OCI-M2 (cell line): ENCODE measurements around the gene BRD7.

ENCODE experiments used
- DNase-seq: peaks from one replicate; lab custom pipeline; 2025; ENCODE audit not compliant: unreplicated experiment; lab: John Stamatoyannopoulos, UW

The BRD7 gene

DNA sequence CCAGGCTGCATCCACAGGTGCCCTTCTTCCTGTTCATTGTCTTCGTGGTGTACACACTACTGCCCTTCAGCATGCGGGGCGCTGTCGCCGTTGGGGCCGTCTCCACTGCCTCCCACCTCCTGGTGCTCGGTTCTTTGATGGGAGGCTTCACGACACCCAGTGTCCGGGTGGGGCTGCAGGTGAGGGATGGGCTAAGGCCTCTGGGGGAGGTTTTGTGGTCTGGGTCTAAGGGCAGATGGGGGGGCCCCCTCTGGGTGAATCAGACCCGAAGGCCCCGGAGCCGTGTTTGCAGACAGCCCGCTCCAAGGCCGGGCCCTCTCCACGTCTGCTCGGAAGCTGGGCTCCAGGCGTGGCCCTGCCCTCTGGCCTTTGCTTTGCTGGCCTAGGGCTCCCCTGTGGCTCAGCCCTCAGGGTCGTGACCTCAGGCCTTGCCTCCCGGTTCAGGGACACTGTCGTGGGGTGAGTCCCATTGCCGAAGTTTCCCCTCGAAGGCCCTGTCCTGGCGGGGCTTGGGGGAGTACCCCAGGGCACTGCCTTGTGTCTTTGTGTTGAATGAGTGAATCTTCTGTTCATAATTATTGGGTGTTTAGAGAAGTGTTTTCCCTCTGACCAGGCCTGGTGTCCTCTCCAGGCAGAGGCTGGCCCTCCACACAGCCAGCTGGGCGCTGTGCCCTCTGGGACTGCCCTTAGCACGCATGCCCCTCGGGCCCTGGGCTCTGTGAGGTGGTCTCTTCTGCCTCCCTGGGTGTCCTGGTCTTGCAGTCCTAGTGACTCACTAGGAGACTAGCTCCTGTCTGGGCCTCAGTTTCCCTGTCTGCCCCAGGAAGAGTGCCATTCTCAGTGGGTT lies 76.8 kb downstream of the BRD7 start:
- no peak for DNase-seq

DNA sequence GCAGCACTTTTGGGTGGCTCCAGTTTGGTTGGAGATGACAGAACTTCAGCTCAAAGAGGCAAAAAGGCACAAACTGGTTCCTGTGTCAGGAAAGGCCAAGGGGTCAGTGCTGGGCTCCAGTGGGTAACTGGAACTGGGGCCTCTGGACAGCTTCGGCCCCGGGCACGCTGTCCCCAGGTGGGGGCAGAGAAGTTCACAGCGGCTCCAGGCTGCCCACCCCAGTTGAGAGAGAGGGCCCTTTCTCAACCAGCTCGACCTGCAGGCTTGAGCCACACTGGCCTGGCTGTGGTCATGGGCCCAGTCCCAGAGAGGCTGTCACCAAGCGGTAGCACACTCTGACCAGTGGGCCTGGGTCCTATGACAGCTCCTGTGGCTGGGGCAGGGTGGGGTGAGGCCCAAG lies 77.9 kb downstream of the BRD7 start:
- no peak for DNase-seq

DNA sequence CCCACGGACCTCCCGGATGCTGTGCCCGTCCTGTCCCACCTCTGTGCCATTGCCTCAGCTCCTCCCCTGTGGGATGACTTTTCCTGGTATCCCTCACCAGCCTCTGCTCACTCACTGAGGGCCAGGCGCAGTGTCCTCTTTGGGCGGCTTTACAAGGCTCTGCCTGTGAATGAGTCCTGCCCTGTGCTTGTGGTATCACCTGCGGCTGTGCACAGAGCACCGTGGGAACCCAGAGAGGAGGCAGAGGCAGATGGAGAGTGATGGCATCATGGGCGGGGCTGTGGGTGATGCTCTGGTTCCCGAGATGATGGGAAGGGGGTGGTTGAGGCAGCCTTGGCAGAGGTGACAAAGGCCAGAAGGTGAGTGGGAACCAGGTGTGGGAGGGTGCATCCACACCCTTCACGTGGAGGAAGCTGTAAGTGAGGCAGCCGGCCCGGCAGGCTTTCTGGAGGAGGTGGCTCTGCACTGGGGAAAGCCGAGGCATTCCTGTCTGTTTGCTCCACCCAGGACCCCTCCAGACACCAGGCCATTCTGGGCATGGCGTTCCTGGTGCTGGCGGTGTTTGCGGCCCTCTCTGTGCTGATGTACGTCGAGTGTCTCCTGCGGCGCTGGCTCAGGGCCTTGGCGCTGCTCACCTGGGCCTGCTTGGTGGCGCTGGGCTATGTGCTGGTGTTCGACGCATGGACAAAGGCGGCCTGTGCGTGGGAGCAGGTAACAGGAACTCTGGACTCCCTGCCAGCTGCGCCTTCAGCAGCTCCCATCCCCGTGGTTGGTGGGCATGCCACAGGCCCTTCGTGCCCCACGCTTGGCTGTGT lies 78.6 kb downstream of the BRD7 start:
- DNase-seq, result no peak

DNA sequence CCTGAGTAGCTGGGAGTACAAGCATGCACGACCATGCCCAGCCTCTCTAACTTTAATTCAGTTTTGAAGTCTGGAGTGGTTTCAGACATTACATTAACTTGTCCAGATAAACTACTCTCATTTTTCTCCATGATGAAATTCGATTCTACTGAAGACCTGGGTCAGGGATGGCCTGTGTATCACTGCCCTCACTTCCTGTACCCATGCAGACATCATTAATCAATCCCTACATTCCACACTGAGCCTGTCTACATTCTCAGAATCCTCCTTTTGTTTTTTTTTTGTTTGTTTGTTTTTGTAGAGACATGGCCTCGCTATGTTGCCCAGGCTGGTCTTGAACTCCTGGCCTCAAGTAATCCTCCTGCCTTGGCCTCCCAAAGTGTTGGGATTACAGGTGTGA lies 79.9 kb downstream of the BRD7 start:
- no peak for DNase-seq

DNA sequence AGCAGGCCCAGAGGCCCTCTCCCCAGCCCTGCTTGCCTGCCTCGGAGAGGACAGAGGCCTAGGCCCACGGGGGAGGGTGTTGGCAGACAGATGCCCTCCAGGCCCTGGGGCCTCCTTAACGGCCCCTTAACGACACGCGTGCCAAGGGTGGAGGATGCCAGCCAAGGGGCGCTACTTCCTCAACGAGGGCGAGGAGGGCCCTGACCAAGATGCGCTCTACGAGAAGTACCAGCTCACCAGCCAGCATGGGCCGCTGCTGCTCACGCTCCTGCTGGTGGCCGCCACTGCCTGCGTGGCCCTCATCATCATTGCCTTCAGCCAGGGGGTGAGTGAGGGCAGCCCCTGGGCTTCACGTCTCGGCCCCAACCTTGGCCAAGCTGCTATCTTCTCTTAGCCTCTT lies 80.8 kb downstream of the BRD7 start:
- no peak for DNase-seq

DNA sequence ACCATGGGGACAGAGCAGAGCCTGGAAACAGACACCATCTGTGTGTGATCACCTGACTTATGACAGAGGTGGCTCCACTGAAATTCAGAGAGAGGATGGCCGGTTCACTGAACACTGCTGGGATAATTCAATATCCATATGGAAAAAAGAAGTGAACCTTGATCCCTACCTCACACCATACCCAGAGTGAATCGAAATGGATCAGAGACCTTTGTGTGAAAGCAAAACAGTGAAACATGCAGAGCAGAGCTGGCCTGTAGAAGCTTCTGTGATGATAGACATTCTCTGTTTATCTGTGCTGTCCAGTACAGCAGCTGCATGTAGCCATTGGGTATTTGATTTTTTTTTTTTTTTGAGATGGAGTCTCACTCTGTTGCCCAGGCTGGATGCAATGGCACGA lies 82.1 kb downstream of the BRD7 start:
- no peak for DNase-seq

DNA sequence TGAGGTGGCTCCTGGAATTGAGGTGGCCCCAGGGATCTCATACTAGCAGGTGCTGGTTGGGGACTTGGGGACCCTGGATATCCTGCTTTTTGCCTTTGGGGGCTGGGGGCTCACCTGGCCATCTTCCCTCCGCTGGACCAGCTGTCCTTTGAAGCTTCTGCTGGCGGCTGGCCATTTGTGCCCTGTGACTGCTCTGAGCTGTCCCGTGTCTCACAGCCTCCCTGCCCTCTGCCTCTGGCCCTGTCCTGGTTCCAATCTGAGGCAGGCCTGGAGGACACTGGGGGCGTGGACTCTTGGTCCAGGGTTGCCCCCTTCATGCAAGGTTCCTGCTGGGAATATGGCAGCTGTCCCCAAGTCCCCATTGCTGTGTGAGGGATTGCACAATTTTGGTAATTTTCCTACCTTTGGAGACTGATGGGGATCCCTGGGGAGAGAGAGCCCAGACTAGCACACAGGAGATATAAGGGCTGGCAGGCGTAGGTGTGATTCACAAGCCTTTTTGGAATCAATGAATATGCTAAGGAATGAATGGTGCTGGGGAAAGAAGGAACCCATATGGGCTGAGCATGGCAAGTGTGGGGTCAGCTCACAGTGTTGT lies 83.3 kb downstream of the BRD7 start:
- no peak for DNase-seq

DNA sequence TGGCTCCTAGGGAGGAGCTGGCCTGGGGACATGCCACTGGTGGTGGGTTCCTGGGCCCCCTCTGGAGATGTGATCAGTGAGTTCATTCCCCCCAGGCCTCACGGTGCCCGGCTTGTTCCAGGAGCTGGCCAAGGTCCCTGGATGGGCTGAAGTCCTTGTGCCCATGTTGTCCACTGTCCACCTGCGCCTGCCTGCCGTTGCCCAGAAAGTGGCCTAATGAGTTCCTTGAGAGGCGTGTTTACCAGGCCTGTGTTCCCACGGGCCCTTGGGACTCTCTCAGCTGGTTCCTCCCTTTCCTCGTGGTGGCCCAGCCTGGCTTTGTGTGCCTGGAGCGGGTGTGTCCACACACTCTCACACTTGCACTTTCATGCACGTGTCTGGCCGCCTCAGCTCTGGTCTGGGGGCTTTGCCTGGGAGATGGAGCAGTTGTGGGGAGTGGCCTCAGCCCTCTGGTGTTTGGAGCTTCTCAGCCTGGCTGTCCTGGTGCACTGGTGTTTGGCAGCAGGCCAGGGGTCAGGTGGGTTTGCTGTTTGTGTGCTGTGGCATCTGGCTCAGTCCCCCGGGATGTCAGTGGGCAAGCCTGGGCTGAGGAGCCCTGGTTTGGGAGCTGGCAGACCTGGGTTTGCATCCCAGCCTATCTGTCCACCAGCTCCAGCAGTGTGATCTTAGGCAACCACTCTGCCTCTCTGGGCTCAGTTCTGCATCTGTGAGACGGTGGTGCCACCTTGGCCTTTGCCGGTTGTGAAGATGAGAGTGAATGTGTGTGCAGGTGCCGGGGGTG lies 84.5 kb downstream of the BRD7 start:
- no peak for DNase-seq

DNA sequence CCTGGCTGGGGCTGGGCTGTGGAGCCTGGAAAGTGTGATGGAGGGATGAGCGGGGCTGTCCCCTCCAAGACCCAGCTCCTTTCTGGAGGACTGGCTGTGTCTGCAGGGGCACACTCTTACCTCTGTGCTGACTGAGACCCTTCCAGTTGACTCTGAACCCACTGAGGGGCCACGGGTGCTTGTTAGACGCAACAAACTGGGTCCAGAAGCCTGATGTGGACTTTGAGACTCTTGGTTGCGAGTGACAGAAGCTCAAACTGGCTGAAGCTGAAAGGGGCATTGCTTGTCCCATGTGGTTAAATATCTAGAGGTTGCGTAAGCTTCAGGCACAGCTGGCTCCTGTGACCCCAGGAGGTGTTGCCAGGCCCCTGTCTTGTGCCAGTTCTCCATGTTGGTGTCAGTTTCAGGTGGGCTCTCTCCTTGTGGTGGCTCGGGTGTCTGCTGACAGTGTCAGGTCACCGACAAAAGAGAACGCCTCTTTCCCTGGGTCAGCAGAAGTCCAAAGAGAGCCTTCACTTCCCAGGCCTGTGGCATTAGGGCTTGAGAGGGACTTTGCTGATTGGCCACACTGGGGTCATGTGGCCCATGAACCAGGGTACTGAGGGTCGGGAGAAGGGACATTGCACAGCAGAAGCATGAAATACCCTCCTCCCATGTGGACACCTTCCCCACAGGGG lies 85.7 kb downstream of the BRD7 start:
- no peak for DNase-seq

DNA sequence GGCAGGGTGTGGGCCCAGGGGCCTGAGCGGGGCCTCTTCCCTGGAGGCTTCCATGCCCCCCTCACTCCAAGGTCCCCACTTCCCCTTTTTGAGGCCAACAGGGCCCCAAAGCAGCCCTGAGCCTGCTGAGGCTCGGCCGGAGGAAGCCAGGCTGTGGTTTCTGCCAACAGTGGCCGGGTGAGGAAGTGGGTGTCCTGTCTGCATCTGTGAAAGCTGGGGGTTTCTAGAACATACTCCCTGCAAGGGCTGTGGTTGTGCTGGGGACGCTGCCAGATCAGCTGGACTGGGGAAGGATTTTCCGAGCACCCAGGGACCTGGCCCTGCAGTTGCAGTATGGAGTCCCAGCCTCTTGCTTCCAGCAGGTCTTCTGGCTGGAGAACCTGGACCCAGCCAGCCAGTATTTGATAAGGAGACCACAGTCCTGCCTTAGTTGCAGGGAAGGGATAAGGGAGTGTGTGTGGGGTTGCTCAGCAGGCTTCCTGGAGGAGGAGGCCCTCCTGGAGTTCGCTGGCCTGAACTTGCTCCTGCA lies 86.7 kb downstream of the BRD7 start:
- no peak for DNase-seq

DNA sequence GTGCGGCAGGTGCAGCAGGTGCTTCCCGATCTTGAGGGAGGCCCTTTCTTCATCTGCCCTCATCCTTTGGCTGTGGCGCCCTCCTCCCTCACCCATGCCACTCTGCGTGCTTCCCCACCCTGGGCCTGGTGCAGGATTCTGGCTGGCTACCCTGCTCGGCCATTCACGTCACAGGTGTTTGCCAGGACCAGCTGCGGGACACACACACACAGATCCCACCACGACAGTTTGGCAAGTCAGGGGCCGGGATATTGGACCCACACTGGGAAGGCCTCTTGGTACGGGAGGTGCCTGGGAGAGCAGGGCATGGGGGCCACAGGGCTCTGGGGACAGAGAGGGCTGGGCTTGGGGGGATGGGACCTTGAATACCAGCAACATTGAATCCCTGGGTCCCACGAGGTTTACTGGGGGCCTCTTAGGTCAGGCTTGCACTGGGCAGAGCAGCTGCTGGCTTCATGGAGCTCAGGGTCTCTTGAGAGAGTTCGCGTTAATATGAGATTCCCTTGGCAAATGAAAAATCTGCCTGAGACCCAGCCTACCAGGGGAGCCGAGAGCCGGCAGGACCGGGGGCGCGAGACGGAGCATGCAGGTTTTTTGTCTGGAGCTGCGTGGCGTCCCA lies 87.3 kb downstream of the BRD7 start:
- no peak for DNase-seq

DNA sequence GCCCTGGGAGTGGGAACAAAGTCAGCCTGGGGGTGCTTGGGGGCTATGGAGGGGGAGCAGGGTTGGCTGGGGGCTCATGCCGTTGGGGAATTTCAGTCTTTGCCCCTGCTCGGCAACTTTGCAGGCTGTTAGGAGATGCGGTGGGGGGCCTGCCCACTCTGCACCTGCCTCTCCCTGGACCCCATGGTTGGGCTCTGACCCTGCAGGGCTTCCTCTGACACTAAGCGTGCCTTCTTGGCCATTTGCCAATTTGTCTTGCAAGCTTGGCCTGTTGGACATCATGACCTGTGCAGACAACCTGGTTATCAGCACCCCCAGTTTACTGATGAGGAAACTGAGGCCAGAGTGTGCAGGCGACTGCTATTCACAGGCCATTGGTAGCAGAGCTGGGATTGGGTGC lies 87.9 kb downstream of the BRD7 start:
- DNase-seq, result no peak

DNA sequence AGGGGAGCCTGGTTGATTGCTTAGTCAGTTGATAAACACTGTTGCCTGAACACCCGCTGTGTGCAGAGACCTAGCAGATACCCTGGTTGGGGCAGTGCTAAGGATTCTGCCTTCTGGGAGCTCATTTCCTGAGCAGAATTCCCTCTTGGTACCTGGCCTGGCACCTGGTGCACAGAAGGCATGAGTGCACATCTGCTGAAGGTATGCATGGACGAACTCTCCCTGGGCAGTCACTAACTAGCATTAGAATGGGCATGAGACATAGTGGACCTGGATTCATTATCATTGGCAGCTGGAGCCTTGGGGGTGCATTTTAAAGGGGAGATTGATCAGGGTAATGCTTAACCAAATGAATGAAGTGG lies 89.3 kb downstream of the BRD7 start:
- no peak for DNase-seq

DNA sequence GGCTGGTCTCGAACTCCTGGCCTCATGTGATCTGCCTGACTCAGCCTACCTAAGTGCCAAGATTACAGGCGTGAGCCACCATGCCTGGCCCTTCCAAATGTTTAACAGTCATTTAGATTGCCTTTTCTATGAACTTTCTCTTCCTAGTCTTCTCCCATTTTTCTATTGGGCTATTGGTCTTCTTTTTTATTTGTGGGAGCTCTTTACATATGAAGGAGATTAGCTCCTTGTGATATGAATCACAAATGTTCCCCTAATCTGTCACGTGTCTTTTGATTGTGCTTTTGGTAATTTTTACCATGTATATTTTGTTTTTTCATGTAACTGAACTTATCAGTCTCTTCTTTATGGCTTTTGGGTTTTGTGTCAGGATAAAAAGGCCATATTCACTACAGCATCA lies 90.5 kb downstream of the BRD7 start:
- DNase-seq, result no peak

DNA sequence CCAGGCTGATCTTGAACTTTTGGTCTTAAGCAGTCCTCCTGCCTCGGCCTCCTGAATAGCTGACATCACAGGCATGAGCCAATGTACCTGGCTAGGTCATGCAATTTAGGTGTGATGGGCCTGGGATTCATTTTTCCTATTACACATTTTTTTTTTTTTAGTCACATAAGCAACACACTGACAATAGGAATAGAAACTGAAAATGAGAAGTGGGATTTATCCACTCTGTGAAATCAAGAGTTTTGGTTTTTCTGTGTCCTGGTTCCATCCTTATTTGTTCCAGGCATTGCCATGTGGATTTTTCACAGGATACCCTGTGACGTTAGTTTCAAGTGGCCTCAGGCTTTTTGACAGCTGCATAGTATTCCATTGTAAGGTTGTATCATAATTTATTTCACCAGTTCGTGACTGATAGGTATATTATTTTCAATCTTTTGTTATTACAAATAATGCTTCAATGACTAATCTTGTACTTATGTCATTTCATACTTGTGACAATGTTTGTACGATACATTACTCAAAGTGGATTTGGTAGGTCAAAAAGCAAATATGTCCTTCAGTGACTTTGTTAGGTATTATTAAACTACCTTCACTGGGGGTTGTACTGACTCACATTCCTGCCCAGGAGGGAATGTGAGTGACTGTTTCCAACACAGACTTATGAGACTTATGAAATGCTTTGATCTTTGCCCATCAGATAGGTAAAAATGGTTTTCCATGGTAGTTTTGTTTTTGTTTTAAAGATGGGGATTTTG lies 91.8 kb downstream of the BRD7 start:
- no peak for DNase-seq

DNA sequence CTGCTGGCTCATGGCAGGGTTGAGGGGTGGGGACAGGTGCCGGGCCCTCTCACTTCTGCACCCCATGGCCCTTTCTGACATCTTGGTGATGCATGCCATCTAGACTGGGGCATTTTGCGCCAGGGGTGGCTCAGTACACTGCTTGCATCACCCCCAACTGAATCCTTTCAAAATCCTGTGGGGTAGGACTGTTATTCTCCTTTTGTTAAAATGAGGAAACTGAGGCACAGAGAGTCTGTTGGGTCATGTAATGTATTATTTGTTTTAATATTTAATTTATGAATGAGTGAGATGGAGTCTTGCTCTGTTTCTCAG lies 92.5 kb downstream of the BRD7 start:
- no peak for DNase-seq

DNA sequence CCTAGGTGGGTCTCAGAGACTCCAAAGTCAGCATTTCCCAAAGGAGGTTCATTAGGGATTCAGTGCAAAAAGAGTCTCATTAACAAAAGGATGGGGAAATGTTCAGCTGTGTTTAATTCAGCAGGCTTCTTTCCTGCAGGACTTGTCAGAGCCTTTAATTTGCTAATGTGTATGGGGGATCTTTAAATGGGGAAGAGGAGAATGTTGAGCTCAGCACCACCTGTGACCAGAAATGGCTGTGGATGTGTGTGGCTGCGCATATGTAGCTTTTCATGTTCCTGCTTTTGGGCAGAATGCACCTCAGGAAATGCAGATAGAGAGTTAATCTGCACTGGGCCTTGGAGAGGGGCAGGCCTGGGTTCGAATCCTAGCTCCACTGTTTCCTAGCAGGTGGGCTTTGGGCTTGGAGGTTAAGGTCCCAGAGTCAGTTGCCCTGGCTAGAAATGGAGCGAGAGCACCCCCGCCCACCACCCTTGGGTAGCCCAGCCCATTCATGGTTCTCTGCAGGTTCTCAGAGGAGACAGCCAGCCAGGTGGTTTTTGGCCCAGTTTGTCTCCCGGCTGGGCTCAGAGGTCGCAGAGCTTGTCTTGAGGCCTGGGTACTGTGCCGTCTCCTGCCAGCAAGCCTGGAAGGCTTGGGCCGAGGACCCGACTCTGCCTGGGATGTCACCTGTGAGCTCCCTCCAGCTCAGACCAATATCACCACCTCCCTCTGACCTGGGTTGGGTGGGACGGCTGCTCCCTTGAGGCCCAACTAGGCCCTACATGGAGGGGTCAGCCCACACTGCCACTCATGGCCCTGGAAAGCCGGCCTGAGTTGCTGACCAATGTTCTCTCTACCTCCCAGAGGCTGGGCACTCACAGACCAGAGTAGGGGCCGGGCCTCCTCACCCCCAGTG lies 93.1 kb downstream of the BRD7 start:
- no peak for DNase-seq

DNA sequence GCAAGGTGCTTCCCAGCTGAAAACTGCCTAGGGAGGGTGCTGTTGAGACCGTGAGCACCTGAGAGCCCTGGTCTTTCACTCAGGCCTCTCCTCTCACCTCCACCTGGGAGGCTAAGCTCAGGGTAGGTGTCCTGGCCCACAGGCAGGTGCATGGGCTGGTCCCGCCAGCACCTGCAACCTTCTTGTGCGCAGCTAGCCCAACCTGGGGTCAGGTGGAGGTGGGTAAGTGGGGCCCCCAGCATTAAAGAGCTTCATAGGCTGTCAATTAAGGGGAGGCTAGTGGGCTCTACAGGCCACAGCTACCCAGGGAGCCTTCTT lies 93.7 kb downstream of the BRD7 start:
- no peak for DNase-seq
